Bronchial epithelial cell (primary cell): ENCODE measurements around the gene UVRAG. TPM values are rescaled to one million over a fixed set of nuclear protein-coding genes. Genes with fewer than 3 reads are reported as not detected.

Source experiments
- DNase-seq: peaks from one replicate; pipeline ENCODE4 v3.0.0-alpha.2; 2010; ENCODE audit warnings: low read depth
- FAIRE-seq: peaks from 2 replicates; lab custom pipeline; 2011; peaks lifted over from hg19 to GRCh38; lab: Jason Lieb, UNC
- H3K27me3 ChIP-seq: 2 replicates; pipeline ENCODE4 v1.5.1; 2011; ENCODE audit warnings: low read length; ENCODE audit not compliant: control insufficient read depth, insufficient read depth
- H3K36me3 ChIP-seq: 2 replicates; pipeline ENCODE4 v1.5.1; 2011; ENCODE audit warnings: low read length; ENCODE audit not compliant: control insufficient read depth, insufficient read depth
- H3K4me3 ChIP-seq: 2 replicates; pipeline ENCODE4 v1.5.1; 2011; ENCODE audit warnings: mild to moderate bottlenecking, low read depth, low read length, control low read depth
- CTCF ChIP-seq: IDR thresholded peaks from 2 replicates; pipeline ENCODE4 v1.5.1; 2011; ENCODE audit warnings: mild to moderate bottlenecking, moderate library complexity, low read length, control low read depth, inconsistent platforms; ENCODE audit not compliant: insufficient read depth, severe bottlenecking
- total RNA-seq: library from RNA; depleted of rRNA; stranded (reverse); fragments of >200 nt; gene quantifications from 2 replicates; pipeline ENCODE4 v1.2.1, GENCODE V29; 2014

The UVRAG gene
- total RNA-seq, 1 donor from 2014 or later: 11.1 TPM

- DNase-seq (no peak), FAIRE-seq (no peak)
- no peak for TF ChIP-seq CTCF
- Histone ChIP-seq H3K27me3 (no peaks in the 10 kb centered on the region), H3K36me3 (no peaks in the 10 kb centered on the region), H3K4me3 (no peak overlapping the region)
Measured at GRCh38 chr11:76083563-76084451, 268.8 kb downstream of the UVRAG start.

GRCh38 chr11:76085270-76085669 is 270.3 kb downstream of the UVRAG start:
- no peaks in the 10 kb centered on the region for H3K36me3 ChIP-seq
- H3K27me3 ChIP-seq: no peaks in the 10 kb centered on the region
- H3K4me3 ChIP-seq: no peak overlapping the region
- DNase-seq (no peak), FAIRE-seq (no peak)
- no peak for TF ChIP-seq CTCF

- no peak for DNase-seq
- no peak for FAIRE-seq
Measured at GRCh38 chr11:76086743-76087635, 272.0 kb downstream of the UVRAG start.

GRCh38 chr11:76087749-76088148 is 272.7 kb downstream of the UVRAG start:
- DNase-seq (no peak), FAIRE-seq (no peak)
- no peak overlapping the region for H3K4me3 ChIP-seq
- H3K36me3 ChIP-seq: no peaks in the 10 kb centered on the region
- no peak for TF ChIP-seq CTCF
- H3K27me3 ChIP-seq: no peaks in the 10 kb centered on the region

More at GRCh38 chr11:76086743-76087635, 272.0 kb downstream of the UVRAG start:
- no peaks in the 10 kb centered on the region for H3K27me3 ChIP-seq
- H3K36me3 ChIP-seq: no peaks in the 10 kb centered on the region
- TF ChIP-seq CTCF: no peak
- H3K4me3 ChIP-seq: no peak overlapping the region

- Histone ChIP-seq H3K36me3 (no peaks in the 10 kb centered on the region), H3K4me3 (no peak overlapping the region), H3K27me3 (no peaks in the 10 kb centered on the region)
- no peak for DNase-seq
- no peak for FAIRE-seq
- no peak for TF ChIP-seq CTCF
Measured at GRCh38 chr11:76088511-76088910, 273.5 kb downstream of the UVRAG start.
